GM12864 (cell line): ENCODE results near the gene CDC27.

Source experiments
- DNase-seq: peaks from one replicate; pipeline ENCODE4 v3.0.0-alpha.2; 2011; ENCODE audit warnings: low read depth
- H3K4me3 ChIP-seq: 2 replicates; pipeline ENCODE4 v1.5.1; 2011; ENCODE audit warnings: mild to moderate bottlenecking, low read depth, low read length, control low read depth
- TF ChIP-seq, protein P1 (sequence below): IDR thresholded peaks from 2 replicates; pipeline ENCODE4 v1.5.1; 2011; ENCODE audit warnings: low read depth, mild to moderate bottlenecking, moderate library complexity, low read length, control low read depth, inconsistent platforms; ENCODE audit errors: missing control alignments

The CDC27 gene

DNA sequence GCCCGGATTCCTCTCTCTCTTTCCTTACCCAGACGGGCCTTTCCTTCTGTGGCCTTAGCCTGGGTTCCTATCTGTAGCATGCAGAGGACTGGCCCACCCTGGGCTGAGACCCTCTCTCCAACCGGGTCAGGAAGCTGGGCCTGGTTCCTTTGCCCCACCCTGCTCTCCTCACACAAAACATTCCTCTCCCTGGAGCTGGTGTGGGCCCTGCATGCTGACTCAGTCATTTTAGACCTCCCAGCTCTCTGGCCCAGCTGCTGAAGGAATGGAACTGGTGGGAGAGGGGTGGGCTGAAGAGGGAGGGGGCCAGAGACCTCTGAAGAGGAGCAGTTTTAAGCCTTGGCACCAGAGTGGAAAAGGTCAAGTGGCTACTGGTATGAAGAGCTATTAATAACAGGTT lies 21.0 kb upstream of the CDC27 start:
- TF ChIP-seq, protein P1, sequence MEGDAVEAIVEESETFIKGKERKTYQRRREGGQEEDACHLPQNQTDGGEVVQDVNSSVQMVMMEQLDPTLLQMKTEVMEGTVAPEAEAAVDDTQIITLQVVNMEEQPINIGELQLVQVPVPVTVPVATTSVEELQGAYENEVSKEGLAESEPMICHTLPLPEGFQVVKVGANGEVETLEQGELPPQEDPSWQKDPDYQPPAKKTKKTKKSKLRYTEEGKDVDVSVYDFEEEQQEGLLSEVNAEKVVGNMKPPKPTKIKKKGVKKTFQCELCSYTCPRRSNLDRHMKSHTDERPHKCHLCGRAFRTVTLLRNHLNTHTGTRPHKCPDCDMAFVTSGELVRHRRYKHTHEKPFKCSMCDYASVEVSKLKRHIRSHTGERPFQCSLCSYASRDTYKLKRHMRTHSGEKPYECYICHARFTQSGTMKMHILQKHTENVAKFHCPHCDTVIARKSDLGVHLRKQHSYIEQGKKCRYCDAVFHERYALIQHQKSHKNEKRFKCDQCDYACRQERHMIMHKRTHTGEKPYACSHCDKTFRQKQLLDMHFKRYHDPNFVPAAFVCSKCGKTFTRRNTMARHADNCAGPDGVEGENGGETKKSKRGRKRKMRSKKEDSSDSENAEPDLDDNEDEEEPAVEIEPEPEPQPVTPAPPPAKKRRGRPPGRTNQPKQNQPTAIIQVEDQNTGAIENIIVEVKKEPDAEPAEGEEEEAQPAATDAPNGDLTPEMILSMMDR, result no peak
- no peak for DNase-seq
- no peak overlapping the region for H3K4me3 ChIP-seq

DNA sequence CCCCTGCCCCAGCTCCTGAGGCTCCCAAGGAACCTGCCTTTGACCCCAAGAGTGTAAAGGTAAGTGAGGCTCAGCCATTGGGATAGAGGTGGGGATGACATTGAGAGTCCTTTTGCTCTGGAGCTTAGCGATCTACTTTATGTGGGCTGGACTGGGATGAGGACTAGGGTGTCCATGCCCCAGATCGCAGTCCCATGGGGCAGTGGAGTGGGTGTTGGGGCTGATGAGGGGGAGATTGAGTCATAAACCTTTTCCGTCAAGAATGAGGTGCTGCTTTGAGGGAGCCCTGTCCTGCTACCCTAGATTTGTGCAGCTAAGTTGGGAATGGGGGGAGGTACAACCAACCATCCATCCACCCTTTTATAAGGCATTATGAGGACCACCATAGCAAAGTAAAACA lies 20.4 kb upstream of the CDC27 start:
- TF ChIP-seq, protein P1, result no peak
- DNase-seq, result no peak
- H3K4me3 ChIP-seq, result no peak overlapping the region

DNA sequence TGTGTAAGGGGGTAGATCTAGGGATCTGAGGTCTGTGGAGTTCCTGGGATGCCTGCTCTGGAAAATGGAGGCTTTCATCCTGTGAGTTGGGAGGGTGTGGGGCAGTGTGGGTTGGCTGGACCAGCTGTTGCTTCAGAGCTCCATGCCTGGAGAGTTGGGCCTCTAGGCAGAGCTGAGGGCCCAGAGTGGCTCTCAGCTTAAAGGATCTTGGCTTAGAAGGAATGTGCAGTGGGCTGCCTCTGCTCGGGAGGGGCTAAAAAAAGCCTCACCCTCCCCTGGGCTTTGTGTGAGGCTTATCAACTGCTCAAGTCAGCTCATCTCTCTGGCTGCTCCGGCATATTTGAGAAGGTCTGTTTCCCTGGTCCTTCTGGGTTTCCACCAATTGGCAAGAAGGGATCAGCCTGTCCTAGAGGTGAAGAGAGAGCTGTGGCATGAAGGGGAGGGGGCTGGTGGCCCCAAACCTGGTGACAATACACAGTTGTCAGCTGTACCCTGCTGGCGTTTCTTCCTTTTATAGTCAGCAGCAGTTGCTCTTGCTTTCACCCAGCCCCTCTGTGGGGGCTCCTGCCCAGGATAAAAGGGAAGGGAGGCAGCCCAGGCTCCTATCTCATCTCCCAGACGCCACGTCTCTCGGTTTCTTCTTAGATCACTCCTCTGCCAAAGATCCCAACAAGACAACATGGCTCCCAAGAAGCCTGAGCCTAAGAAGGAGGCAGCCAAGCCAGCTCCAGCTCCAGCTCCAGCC lies 19.8 kb upstream of the CDC27 start, which contains the start of gene MYL4:
Gene MYL4, plus strand, starts transcription at position 605 of the 745 bp plus-strand sequence. Its CDS starts 75 bp downstream, at position 680.
- DNase-seq, result no peak
- H3K4me3 ChIP-seq, result no peak within 1 kb of the TSS
- TF ChIP-seq, protein P1, result no peak

DNA sequence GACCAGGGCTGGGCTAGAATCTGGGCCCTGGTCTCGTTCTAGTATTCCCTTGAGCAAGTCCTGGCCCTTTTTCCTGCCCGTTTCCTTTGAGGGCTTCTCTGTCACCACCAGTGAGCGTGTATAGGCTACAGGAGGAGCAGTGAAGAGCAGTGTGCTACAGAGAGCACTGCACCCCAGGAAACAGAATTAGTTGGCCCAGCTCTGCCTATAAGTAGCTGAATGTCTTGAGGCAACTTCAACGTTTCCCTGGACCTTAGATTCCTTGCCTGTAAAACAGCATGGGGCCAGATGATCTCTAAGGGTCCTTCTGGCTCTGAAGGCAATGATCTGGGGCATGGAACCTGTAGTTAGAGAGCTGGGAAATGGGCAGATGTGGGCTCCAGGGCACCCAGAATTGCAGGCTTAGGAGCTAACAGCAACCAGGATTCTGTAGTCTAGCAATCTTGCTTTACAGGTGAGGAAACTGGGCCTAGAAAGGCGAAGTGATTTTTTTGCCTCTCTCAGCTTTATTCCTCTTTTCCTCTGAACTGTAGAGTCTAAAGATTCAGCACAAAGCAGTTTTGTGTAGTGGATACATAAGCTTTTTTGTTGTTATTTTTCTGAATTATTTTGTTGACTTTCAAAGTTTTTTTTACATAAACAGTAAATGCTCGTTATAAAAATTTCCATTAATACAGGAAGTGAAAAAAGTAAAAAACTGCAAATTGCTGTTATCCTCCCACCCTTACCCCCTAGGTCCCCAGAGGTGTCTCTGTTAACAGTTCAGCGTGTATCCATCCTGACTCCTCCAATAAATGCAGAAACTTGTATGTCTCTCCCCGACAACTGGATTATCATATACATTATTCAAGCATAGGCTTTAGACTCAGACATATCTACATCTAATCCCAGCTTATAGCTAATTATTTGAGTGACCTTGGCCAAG lies 18.3 kb upstream of the CDC27 start:
- no peak for DNase-seq
- no peak overlapping the region for H3K4me3 ChIP-seq
- TF ChIP-seq, protein P1, result no peak

DNA sequence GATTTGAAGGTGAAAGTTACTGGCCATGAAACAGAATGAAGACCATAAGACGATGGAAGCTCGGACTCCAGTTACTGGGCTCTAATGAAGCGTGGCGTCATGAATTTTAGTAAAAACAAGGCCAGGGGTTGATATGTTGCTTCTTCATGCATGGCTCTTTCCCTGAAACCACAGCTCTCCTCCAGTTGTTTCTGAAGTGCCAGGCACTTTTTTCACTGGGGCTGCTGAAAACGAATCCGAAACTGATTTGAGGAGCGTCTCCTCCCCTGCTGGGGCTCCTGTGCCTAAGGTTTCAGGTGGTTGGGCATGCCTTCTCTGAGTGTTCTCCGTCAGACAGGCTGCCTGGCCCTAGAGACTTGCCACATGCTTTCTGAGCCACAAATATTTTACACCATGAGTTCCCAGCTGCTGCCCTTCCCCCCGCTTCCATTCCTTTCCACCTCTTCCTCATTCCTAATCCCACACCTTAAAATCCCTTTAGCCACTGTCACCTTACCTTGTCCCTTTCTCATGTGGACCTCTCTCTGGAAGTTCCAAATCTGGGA lies 16.4 kb upstream of the CDC27 start:
- TF ChIP-seq, protein P1, result no peak
- H3K4me3 ChIP-seq, result peak overlapping the region; percentile 11
- DNase-seq, result peak; percentile 68

DNA sequence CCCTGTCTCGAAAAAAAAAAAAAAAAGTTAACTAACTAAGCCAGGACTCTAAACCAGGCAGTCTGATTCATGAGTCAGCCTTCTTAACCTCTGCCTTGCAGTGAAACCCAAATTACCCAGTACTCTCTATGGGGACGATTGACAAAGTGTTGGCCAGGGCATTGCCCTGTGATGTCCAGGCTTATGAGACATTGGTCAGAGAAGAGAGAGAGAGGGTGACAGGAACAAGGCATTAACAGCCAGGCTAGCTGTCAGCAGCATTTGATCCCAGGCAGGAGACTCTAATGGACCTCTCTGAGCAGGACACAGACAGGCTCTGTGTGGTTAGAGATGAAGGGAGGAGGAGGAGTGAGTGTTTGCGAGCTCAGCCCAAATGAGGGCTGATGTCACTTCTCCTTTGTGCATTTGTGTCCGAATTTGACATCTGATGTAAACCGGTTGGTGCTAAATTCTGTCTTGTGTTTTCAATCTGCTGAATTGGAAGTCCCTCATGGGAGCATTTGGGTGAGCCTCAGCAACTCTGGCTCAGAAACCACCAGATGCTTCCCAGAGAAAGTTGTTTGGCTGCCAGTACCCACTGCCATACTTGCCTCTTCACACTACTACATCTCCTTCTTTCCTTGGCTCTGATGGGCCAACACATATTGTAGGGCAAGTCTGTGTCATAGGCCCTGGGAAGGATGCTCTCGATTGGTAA lies 15.8 kb upstream of the CDC27 start:
- TF ChIP-seq, protein P1, result no peak
- DNase-seq, result peak; percentile 47
- peak overlapping the region; percentile 11; the same call in 1 of the 2 replicates for H3K4me3 ChIP-seq
